SKM-1 treated with dmso at 0.1 percent for 144 hours (cell line): Measurements from ENCODE around the gene INSR.
A peak's percentile ranks its signal among the peaks of the same experiment; 100 is the strongest.
"Not testable (repeated sequence)": the region's sequence is repeated elsewhere in the genome, so short reads cannot be mapped to it uniquely, and the experiment has no call there.

Experiments used
- DNase-seq: peaks from one replicate; lab custom pipeline; 2025; ENCODE audit not compliant: unreplicated experiment; lab: John Stamatoyannopoulos, UW

INSR gene

DNA sequence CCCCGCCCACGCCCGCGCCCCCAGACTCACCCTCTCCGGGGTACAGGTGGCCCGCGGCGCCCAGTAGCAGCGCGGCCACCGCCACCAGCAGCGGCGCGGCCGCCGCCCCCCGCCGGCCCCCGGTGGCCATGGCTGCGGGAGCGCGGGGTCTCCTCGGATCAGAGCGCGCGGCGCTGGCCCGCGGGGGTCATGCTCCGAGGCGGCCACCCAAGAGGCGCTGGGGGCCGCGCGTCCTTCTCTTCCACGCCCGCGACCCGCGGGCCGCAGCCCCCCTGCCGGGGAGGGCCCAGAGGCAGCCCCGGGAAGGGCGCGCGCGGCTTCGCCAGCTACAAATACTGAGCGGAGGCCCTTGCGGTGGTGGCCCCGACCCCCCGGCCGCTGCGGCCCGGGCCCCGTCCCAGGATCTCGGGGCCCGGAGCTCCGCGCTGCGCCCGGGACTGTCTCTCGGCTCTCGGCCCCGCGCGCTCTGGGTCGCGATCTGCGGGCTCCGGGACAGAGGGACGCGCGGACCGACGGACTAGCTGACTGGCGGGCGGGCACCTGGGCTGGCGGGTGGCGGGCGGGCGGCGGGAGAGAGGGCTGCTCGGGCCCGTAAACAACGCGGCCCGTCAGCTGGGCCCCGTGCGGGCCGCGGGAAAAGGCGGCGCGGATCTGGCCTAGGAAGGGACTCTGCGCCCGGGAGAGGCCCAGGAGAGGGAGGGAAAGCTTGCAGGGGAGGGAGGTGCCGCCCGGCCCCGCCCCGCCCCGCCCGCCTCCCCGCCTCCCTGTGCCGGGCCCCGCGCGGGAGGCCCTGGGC is at the start of gene INSR:
INSR (minus strand) TSS at position 653 of the 796 bp plus-strand sequence; CDS start at position 130, 523 bp downstream.
- peak; percentile 85 for DNase-seq

DNA sequence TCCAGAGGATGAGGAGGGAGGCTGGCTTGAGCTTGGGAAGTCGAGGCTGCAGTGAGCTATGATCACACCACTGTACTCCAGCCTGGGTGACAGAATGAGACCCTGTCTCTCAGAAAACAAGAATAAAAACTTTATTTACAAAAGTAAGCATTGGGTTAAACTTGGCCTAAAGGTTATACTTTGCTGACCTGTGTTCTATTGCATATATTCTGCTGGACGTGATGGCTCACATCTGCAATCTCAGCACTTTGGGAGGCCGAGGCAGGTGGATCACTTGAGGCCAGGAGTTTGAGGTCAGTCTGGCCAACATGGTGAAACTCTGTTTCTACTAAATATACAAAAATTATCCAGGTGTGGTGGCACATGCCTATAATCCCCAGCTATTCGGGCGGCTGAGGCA is 47.9 kb upstream of the INSR start:
- DNase-seq, result no peak

GRCh38 chr19:7340959-7341837 is 47.0 kb upstream of the INSR start:
- DNase-seq, result peak; percentile 52

GRCh38 chr19:7337380-7338194 is 43.4 kb upstream of the INSR start:
- DNase-seq, result peak; percentile 95

DNA sequence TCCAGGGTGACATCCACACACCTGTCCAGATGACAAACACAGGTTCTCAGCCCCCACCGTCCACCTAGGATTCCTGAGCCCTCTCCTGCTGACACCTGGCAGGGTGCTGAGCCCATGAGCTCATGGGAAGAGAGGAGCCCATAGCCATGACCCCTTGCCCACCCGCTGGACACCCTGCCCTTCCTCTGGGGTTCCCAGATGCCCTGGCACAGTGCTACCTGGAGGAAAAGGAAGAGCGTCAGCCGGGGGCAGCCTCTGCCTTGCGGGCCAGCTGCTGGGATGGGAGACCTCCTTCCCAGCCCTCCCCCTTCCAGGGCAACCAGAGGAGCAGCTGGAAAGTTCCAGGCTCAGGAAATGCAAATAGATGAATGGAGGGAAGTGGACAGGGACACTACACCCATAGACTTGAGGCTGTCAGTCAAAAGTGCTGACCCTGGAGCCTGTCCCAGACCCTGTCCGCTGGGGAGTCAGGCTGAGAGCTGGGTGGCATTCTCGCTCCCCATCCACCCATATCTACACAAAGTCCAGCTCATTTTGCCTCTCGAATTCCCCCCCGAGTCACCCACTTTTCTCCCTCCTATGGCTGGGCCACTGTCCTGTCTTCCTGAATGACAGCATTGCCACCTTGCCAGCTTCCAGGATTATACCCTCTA is 42.2 kb upstream of the INSR start:
- no peak for DNase-seq

GRCh38 chr19:7333198-7334118 is 39.2 kb upstream of the INSR start:
- DNase-seq, result no peak

DNA sequence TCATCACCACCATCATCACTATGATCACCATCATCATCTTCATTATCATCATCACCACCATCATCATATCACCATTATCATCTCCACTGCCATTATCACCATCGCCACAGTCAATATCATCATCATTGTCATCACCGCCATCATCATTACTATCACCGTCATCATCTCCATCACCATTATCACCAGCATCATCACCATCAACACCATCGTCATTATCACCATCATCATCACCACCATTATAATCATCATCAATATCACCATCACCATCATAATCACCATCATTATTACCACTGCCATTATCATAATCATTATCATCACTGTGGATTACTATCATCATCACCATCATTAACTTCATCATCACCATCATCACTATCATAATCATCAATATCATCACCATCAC is 37.2 kb upstream of the INSR start:
- DNase-seq, result no peak

GRCh38 chr19:7328647-7329046 is 34.4 kb upstream of the INSR start:
- no peak for DNase-seq

- no peak for DNase-seq
Observed at GRCh38 chr19:7327802-7328201, 33.6 kb upstream of the INSR start.

- peak; percentile 35 for DNase-seq
Observed at GRCh38 chr19:7326105-7326877, 32.1 kb upstream of the INSR start.

GRCh38 chr19:7318176-7318575 is 24.0 kb upstream of the INSR start:
- no peak for DNase-seq

GRCh38 chr19:7312816-7313215 is 18.6 kb upstream of the INSR start:
- DNase-seq, result no peak

DNA sequence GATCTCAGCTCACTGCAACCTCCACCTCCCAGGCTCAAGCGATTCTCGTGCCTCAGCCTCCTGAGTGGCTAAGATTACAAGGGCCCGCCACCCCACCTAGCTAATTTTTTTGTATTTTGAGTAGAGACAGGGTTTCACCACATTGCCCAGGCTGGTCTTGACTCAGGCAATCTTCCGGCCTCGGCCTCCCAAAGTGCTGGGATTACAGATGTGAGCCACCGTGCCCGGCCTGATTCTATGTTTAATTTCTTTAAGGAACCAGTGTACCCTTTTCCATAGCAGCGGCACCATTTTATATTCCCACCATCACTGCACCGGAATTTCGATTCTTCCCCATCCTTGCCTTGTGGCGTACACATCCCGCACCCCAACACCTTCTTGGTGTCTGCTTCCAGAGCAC is 17.7 kb upstream of the INSR start:
- DNase-seq, result no peak

DNA sequence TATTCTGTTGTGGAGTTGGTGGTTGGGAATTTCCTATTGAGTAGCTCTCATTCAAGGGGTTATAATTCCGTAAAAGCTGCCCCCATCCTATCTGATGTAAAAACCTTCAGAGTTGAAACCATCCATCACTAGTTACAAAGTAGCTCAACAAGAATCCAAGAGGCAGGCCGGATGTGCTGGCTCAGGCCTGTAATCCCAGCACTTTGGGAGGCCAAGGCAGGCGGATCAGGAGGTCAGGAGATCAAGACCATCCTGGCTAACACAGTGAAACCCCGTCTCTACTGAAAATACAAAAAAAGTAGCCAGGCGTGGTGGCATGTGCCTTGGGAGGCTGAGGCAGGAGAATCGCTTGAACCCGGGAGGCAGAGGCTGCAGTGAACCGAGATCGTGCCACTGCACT is 14.1 kb upstream of the INSR start:
- DNase-seq, result not testable (repeated sequence)

GRCh38 chr19:7307590-7308218 is 13.5 kb upstream of the INSR start:
- no peak for DNase-seq

DNA sequence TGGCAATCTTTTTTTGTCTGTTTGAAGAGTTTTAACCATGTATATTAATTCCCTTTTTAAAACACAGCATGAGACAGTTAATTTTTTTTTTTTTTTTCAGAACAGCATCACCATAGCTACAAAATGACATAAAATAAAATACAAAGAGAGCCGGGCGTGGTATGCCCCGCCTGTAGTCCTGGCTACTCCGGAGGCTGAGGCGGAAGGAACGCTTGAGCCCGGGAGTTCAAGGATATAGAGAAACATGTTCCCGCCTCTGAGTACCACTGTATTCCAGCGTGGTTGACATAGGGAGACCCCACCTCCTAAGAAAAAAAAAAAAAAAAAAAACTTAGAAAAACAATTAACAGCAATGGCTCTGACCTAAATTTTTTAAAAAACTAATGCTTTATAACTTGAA is 10.0 kb upstream of the INSR start:
- DNase-seq, result no peak

GRCh38 chr19:7303470-7303869 is 9.3 kb upstream of the INSR start:
- DNase-seq, result no peak

DNA sequence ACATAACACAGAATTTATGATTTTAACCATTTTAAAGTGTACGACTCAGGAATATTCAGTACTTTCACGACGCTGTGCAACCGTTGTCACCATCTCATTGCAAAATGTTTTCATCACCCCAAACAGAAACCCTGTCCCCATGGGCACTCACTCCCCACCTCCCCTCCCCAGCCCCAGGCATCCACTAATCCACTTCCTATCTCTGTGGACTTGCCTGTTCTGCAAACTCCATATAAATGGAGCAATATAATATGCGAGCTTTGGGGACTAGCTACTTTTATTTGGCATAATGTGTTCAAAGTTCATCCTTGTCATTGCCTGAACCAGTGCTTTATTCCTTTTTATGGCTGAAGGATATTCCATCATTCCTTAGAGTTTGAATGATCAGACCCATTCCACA is 7.3 kb upstream of the INSR start:
- no peak for DNase-seq

- no peak for DNase-seq
Observed at GRCh38 chr19:7297742-7298141, 3.5 kb upstream of the INSR start.
